GM10266 (cell line): Measurements from ENCODE around the gene RBM4B.

ENCODE experiments used
- DNase-seq: peaks from one replicate; pipeline ENCODE4 v3.0.0; 2012; ENCODE audit errors: extremely low spot score
- TF ChIP-seq, protein P1 (sequence below): IDR thresholded peaks from 2 replicates; pipeline ENCODE4 v1.5.1; 2012; ENCODE audit warnings: mild to moderate bottlenecking, low read depth; ENCODE audit not compliant: control insufficient read depth, insufficient read depth; ENCODE audit errors: missing control alignments

Gene RBM4B

DNA sequence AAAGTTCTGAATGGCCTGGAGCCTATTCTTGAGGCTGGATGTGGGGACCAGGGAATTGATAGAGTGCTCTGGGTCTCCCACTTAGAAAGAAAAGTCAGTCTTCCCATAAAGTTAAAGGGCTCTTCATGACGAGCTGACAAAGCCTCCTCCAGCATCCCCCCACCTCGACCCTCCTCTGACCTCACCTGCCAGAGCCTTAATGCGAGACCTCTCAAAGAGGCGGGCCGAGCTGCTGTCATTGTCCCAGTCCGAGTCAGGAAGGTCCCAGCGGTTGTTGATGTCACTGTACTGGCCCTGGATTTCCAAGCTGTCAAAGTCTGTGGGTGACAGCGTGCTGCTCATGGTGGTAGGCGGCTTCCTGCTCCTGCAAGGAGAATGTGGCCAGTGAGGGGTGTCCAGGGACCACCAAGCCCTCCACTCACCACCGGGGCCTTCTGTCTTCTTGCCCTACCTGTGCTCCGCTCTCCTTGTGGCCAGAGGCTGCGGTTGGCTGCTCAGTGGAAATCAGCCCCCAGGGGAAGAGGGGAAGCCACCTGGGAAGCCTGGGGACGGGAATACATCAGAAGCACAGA, 43.3 kb upstream of the RBM4B start:
- no peak for DNase-seq
- TF ChIP-seq, protein P1, sequence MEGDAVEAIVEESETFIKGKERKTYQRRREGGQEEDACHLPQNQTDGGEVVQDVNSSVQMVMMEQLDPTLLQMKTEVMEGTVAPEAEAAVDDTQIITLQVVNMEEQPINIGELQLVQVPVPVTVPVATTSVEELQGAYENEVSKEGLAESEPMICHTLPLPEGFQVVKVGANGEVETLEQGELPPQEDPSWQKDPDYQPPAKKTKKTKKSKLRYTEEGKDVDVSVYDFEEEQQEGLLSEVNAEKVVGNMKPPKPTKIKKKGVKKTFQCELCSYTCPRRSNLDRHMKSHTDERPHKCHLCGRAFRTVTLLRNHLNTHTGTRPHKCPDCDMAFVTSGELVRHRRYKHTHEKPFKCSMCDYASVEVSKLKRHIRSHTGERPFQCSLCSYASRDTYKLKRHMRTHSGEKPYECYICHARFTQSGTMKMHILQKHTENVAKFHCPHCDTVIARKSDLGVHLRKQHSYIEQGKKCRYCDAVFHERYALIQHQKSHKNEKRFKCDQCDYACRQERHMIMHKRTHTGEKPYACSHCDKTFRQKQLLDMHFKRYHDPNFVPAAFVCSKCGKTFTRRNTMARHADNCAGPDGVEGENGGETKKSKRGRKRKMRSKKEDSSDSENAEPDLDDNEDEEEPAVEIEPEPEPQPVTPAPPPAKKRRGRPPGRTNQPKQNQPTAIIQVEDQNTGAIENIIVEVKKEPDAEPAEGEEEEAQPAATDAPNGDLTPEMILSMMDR: no peak

DNA sequence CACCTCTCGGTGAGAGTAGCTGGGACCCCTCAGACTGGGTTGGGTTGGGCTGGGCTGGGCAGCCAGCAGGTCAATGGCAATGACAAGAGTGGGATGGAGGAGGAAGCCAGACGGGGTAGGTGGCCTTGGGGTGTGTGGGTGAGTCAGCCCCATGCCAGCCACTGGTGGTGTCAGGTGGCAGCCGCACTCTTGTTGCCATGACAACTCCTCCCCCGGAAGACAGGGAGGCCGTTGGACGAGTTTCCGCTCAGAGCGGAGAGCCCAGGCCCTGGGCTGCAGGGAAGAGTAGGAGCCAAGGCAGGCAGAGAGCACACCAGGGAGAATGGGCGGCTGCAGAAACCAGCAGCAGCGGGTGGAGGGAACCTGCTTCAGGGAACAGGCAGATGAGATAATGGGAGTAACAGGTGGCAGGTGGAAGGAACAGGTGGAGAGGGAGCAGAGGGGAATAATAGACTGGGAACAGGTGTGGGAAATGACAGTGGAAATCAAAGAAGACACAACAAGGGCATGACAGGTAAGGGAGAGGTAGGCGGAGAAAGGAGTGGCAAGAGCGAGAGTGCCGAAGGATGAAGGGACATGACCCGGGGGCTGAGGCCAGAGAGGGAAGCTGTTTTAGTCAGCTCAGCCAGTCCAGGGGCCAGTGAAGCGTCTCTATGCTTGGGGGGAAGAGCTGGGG, 42.7 kb upstream of the RBM4B start:
- no peak for DNase-seq
- TF ChIP-seq, protein P1: no peak

- DNase-seq: no peak
- TF ChIP-seq, protein P1: no peak
These were observed 41.6 kb upstream of the RBM4B start for GRCh38 chr11:66719111-66719872.

GRCh38 chr11:66718320-66718971, 40.8 kb upstream of the RBM4B start:
- no peak for DNase-seq
- TF ChIP-seq, protein P1: no peak

- TF ChIP-seq, protein P1: no peak
- DNase-seq: no peak
These were observed 40.2 kb upstream of the RBM4B start for GRCh38 chr11:66717925-66718319.

DNA sequence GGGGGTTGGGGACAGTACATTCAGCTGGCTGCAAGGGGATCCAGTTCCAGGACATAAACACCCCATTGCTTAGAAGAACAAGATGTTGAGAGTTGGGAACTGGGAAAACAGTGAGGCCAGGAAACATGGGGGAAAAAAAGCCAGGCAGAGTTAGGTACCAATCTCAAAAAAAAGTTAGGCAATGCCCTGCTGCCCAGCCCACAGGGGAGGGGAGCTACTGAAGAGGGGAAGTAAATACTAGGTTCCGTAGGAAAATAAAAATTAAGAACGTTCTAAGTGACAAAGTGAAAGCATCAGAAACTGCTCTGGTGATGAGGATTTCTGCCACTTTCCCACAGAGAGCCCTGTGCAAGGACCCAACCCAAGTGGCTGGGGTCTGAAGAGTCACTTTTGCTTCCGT, 39.3 kb upstream of the RBM4B start:
- TF ChIP-seq, protein P1: no peak
- no peak for DNase-seq
